ENCODE data around the gene LRRC31.

The LRRC31 gene

GRCh38 chr3:169813278-169813677 lies 56.5 kb downstream of the LRRC31 start:
- no peak for DNase-seq (ENCODE audit: low read depth in 2 of 2)

GRCh38 chr3:169812332-169813235 lies 57.2 kb downstream of the LRRC31 start, which contains the start of the genes LRRC34 and LRRIQ4:
Gene LRRC34, minus strand, starts transcription at chr3:169812904. Its CDS starts 356 bp downstream, at chr3:169812548.
Gene LRRIQ4, plus strand, starts transcription at chr3:169812870. Its CDS starts 9,052 bp downstream, at chr3:169821922.
- peak in 1 of 2 donors; percentile 48 for DNase-seq (ENCODE audit: low read depth in 2 of 2)

- no peak for DNase-seq (ENCODE audit: low read depth in 2 of 2)
Observed at GRCh38 chr3:169811631-169812331, 58.0 kb downstream of the LRRC31 start.

- DNase-seq (ENCODE audit: low read depth in 2 of 2) = no peak
Observed at GRCh38 chr3:169809230-169809795, 60.4 kb downstream of the LRRC31 start.

GRCh38 chr3:169804681-169805080 lies 65.1 kb downstream of the LRRC31 start:
- no peak for DNase-seq (ENCODE audit: low read depth in 2 of 2)

- DNase-seq (ENCODE audit: low read depth in 2 of 2) = no peak
Observed at GRCh38 chr3:169792359-169792758, 77.4 kb downstream of the LRRC31 start.

- no peak for DNase-seq (ENCODE audit: low read depth in 2 of 2)
Observed at GRCh38 chr3:169790687-169791429, 78.9 kb downstream of the LRRC31 start.

- no peak for DNase-seq (ENCODE audit: low read depth in 2 of 2)
Observed at GRCh38 chr3:169790219-169790618, 79.5 kb downstream of the LRRC31 start.

Data from stimulated activated CD4-positive, alpha-beta T cell treated with anti-CD3 and anti-CD28 coated beads, Interleukin-1b, Interleukin-23, amount 100 ng/mL, for 1 hour (primary cell).